Glutamatergic neuron (in vitro differentiated cells): ENCODE results near the gene BBLN. TPM values are rescaled to one million over a fixed set of nuclear protein-coding genes. Genes with fewer than 3 reads are reported as not detected.

Experiments used
- DNase-seq: peaks from one replicate; pipeline ENCODE4 v3.0.0; 2022
- H3K27ac Mint-ChIP-seq: one replicate; pipeline ENCODE4 v1.8.0; 2020; ENCODE audit warnings: mild to moderate bottlenecking, mixed read lengths, inconsistent platforms; ENCODE audit not compliant: unreplicated experiment
- H3K27me3 Mint-ChIP-seq: one replicate; pipeline ENCODE4 v1.8.0; 2020; ENCODE audit warnings: mild to moderate bottlenecking, moderate library complexity, mixed read lengths, inconsistent platforms; ENCODE audit not compliant: unreplicated experiment
- H3K36me3 Mint-ChIP-seq: one replicate; pipeline ENCODE4 v1.8.0; 2020; ENCODE audit warnings: mild to moderate bottlenecking, mixed read lengths, inconsistent platforms; ENCODE audit not compliant: unreplicated experiment
- H3K4me1 Mint-ChIP-seq: one replicate; pipeline ENCODE4 v1.8.0; 2020; ENCODE audit warnings: mild to moderate bottlenecking, low read depth, mixed read lengths, inconsistent platforms; ENCODE audit not compliant: unreplicated experiment
- H3K4me3 Mint-ChIP-seq: one replicate; pipeline ENCODE4 v1.8.0; 2020; ENCODE audit warnings: mild to moderate bottlenecking, mixed read lengths, inconsistent platforms; ENCODE audit not compliant: unreplicated experiment
- H3K9me3 Mint-ChIP-seq: one replicate; pipeline ENCODE4 v1.8.0; 2020; ENCODE audit warnings: mild to moderate bottlenecking, moderate library complexity, mixed read lengths, inconsistent platforms; ENCODE audit not compliant: unreplicated experiment
- CTCF ChIP-seq: fragments of 200-600 bp; sonication (generic); IDR thresholded peaks from one replicate; pipeline ENCODE4 v1.5.0; 2021; ENCODE audit not compliant: partially characterized antibody, unreplicated experiment
- total RNA-seq: library from RNA; stranded (reverse); fragmentation: NEBNext Ultra II Directional; extraction: Animal tissue kit (Norgen Biotek cat#: 25700); gene quantifications from one replicate; pipeline ENCODE4 v1.2.1, GENCODE V29; 2021; ENCODE audit not compliant: unreplicated experiment

The BBLN gene
- total RNA-seq, 1 donor from 2014 or later: 147 TPM

- Mint-ChIP-seq H3K27ac (no peak overlapping the region), H3K9me3 (peaks cover 8% of the 10 kb centered on the region), H3K4me1 (peaks cover 3% of the 10 kb centered on the region), H3K4me3 (no peak overlapping the region), H3K36me3 (no peaks in the 10 kb centered on the region), H3K27me3 (peaks cover 6% of the 10 kb centered on the region)
- no peak for TF ChIP-seq CTCF
- no peak for DNase-seq
These were observed 10.0 kb upstream of the BBLN start for GRCh38 chr9:128149951-128150593.

- DNase-seq: peak; percentile 56
- H3K9me3 Mint-ChIP-seq: peaks cover 8% of the 10 kb centered on the region
- peak overlapping the region; percentile 33 for H3K4me3 Mint-ChIP-seq
- H3K27me3 Mint-ChIP-seq: peaks cover 6% of the 10 kb centered on the region
- peak; percentile 43 for TF ChIP-seq CTCF
- peaks cover 3% of the 10 kb centered on the region for H3K4me1 Mint-ChIP-seq
- H3K36me3 Mint-ChIP-seq: no peaks in the 10 kb centered on the region
- H3K27ac Mint-ChIP-seq: no peak overlapping the region
These were observed 9.3 kb upstream of the BBLN start for GRCh38 chr9:128150594-128151308.

- Mint-ChIP-seq H3K27ac (no peak overlapping the region), H3K36me3 (no peaks in the 10 kb centered on the region), H3K4me1 (peaks cover 3% of the 10 kb centered on the region), H3K9me3 (peaks cover 8% of the 10 kb centered on the region), H3K27me3 (peaks cover 6% of the 10 kb centered on the region), H3K4me3 (no peak overlapping the region)
- no peak for TF ChIP-seq CTCF
- DNase-seq: no peak
These were observed 8.5 kb upstream of the BBLN start for GRCh38 chr9:128151309-128152132.

GRCh38 chr9:128152133-128153059 lies 7.7 kb upstream of the BBLN start:
- TF ChIP-seq CTCF: no peak

More at GRCh38 chr9:128152133-128153059, 7.7 kb upstream of the BBLN start:
- H3K4me1 Mint-ChIP-seq: peaks cover 3% of the 10 kb centered on the region
- H3K4me3 Mint-ChIP-seq: no peak overlapping the region
- peaks cover 4% of the 10 kb centered on the region for H3K27me3 Mint-ChIP-seq
- no peaks in the 10 kb centered on the region for H3K36me3 Mint-ChIP-seq
- DNase-seq: no peak
- no peak overlapping the region for H3K27ac Mint-ChIP-seq
- H3K9me3 Mint-ChIP-seq: peaks cover 5% of the 10 kb centered on the region
